Gastrocnemius medialis (tissue), 4 donors: ENCODE results near the gene NRCAM.

Source experiments
- POLR2A ChIP-seq, 2 donors: fragments of 450-650 bp; IDR thresholded peaks; one replicate each; pipeline ENCODE4 v1.6.1; 2017; ENCODE audit warnings: antibody characterized with exemption in 2 of 2, mild to moderate bottlenecking in 2 of 2, moderate library complexity in 2 of 2
- TF ChIP-seq, protein P1 (sequence below), 5 experiments: fragments of 450-650 bp in 3 of 5; fragments of 200-600 bp in 2 of 5; sonication (generic) in 2 of 5; IDR thresholded peaks in 4 of 5; conservative IDR thresholded peaks in 1 of 5; 1 replicate in 4 of 5; 2 replicates in 1 of 5; pipeline ENCODE4 v1.5.1; 2016 to 2019; ENCODE audit warnings: antibody characterized with exemption in 5 of 5, mild to moderate bottlenecking in 3 of 5, moderate library complexity in 3 of 5

DNA sequence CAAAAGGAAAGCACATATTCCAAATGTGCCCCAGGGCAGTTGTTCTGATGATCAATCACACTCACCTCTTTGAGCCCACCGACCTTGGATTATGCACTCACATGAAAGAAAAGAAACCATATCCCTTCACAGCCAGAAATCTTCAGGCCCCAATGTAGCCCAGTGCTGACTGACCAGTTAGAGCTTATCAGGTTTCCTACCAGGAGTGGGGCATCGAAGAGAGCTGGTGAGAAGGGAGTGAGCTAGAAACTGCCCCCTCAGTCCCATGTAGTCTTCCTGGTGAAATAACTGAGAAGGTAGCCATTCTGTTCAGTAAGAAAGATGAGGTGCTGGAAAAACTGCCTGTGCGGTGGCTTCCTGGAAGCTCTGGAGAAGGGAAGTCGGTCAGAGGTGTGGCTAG, 32.2 kb downstream of the NRCAM start:
- TF ChIP-seq, protein P1, sequence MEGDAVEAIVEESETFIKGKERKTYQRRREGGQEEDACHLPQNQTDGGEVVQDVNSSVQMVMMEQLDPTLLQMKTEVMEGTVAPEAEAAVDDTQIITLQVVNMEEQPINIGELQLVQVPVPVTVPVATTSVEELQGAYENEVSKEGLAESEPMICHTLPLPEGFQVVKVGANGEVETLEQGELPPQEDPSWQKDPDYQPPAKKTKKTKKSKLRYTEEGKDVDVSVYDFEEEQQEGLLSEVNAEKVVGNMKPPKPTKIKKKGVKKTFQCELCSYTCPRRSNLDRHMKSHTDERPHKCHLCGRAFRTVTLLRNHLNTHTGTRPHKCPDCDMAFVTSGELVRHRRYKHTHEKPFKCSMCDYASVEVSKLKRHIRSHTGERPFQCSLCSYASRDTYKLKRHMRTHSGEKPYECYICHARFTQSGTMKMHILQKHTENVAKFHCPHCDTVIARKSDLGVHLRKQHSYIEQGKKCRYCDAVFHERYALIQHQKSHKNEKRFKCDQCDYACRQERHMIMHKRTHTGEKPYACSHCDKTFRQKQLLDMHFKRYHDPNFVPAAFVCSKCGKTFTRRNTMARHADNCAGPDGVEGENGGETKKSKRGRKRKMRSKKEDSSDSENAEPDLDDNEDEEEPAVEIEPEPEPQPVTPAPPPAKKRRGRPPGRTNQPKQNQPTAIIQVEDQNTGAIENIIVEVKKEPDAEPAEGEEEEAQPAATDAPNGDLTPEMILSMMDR (IDR thresholded peaks at IDR 0.05 in 4 of 5, conservative IDR thresholded peaks at IDR 0.05 in 1 of 5) = no peak
- TF ChIP-seq POLR2A (IDR thresholded peaks at IDR 0.05) = no peak
